Muscle of leg (tissue), 16 donors: ENCODE measurements around the gene RANBP9. TPM values are rescaled to one million over a fixed set of nuclear protein-coding genes. Genes with fewer than 3 reads are reported as not detected.

Experiments
- DNase-seq: peaks from one replicate; pipeline ENCODE4 v3.0.0; 2013
- H3K27ac ChIP-seq: one replicate; pipeline ENCODE4 v1.5.1; 2013; ENCODE audit warnings: mild to moderate bottlenecking, low read length, control low read depth
- H3K27me3 ChIP-seq: one replicate; pipeline ENCODE4 v1.6.1; 2013; ENCODE audit warnings: low read length; ENCODE audit not compliant: control insufficient read depth, insufficient read depth
- H3K36me3 ChIP-seq: one replicate; pipeline ENCODE4 v1.6.1; 2013; ENCODE audit warnings: low read length; ENCODE audit not compliant: control insufficient read depth, insufficient read depth
- H3K4me1 ChIP-seq: one replicate; pipeline ENCODE4 v1.6.1; 2013; ENCODE audit warnings: low read length; ENCODE audit not compliant: control insufficient read depth, insufficient read depth
- H3K4me3 ChIP-seq: one replicate; pipeline ENCODE4 v1.5.1; 2013; ENCODE audit warnings: low read length, control low read depth
- H3K9me3 ChIP-seq: replicated peaks from 2 replicates; pipeline ENCODE4 v1.6.1; 2013; ENCODE audit warnings: low read depth, low read length; ENCODE audit not compliant: control insufficient read depth
- WGBS: methylation state at CpG from one replicate; pipeline ENCODE4 v1.1.5; 2013; ENCODE audit warnings: missing lambda C conversion rate; ENCODE audit not compliant: insufficient coverage; 5-methylcytosine and 5-hydroxymethylcytosine counted together
- long read RNA-seq, 11 donors: transcript quantifications; one replicate each; lab custom pipeline, GENCODE V29; 2026
- polyA plus RNA-seq, 8 donors: library from polyadenylated mRNA; unstranded; fragments of 120-200 nt; gene quantifications; one replicate each; pipeline versions ENCODE4 v1.2.1 to v1.2.3, GENCODE V29; 2013; ENCODE audit warnings: inconsistent platforms in 1 of 8, low replicate concordance in 1 of 8; ENCODE audit not compliant: insufficient read length in 8 of 8, insufficient read depth in 1 of 8
- total RNA-seq: library from RNA; stranded (reverse); fragments of 120-200 nt; gene quantifications from one replicate; pipeline ENCODE4 v1.2.4, GENCODE V29; 2013

The RANBP9 gene
- total RNA-seq (23.4 TPM), polyA plus RNA-seq (10 to 100 TPM; 25.3 to 35.6 (median 28.1) TPM)
- long read RNA-seq, donor 1, partial matches to known transcripts, result 20 of 50 reads
- long read RNA-seq, donor 1, other reads (novel, unspliced or antisense), result 30 of 50 reads
- long read RNA-seq, donor 2, result 0 reads
- long read RNA-seq, donor 3, partial matches to known transcripts, result 0 of 6 reads
- long read RNA-seq, donor 3, other reads (novel, unspliced or antisense), result 0 of 6 reads
- long read RNA-seq, donor 4, partial matches to known transcripts, result 0 of 4 reads
- long read RNA-seq, donor 4, other reads (novel, unspliced or antisense), result 0 of 4 reads
- long read RNA-seq, donor 5, partial matches to known transcripts, result 0 of 6 reads
- long read RNA-seq, donor 5, other reads (novel, unspliced or antisense), result 0 of 6 reads
- long read RNA-seq, donor 6, partial matches to known transcripts, result 0 of 7 reads
- long read RNA-seq, donor 6, other reads (novel, unspliced or antisense), result 0 of 7 reads
- long read RNA-seq, donor 7, partial matches to known transcripts, result 0 of 3 reads
- long read RNA-seq, donor 7, other reads (novel, unspliced or antisense), result 0 of 3 reads
- long read RNA-seq, donor 8, partial matches to known transcripts, result 0 of 2 reads
- long read RNA-seq, donor 8, other reads (novel, unspliced or antisense), result 0 of 2 reads
- long read RNA-seq, donor 9, partial matches to known transcripts, result 0 of 3 reads
- long read RNA-seq, donor 9, other reads (novel, unspliced or antisense), result 0 of 3 reads
- long read RNA-seq, donor 10, partial matches to known transcripts, result 0 of 2 reads
- long read RNA-seq, donor 10, other reads (novel, unspliced or antisense), result 0 of 2 reads
- long read RNA-seq, donor 11, partial matches to known transcripts, result 0 of 2 reads
- long read RNA-seq, donor 11, other reads (novel, unspliced or antisense), result 0 of 2 reads

DNA sequence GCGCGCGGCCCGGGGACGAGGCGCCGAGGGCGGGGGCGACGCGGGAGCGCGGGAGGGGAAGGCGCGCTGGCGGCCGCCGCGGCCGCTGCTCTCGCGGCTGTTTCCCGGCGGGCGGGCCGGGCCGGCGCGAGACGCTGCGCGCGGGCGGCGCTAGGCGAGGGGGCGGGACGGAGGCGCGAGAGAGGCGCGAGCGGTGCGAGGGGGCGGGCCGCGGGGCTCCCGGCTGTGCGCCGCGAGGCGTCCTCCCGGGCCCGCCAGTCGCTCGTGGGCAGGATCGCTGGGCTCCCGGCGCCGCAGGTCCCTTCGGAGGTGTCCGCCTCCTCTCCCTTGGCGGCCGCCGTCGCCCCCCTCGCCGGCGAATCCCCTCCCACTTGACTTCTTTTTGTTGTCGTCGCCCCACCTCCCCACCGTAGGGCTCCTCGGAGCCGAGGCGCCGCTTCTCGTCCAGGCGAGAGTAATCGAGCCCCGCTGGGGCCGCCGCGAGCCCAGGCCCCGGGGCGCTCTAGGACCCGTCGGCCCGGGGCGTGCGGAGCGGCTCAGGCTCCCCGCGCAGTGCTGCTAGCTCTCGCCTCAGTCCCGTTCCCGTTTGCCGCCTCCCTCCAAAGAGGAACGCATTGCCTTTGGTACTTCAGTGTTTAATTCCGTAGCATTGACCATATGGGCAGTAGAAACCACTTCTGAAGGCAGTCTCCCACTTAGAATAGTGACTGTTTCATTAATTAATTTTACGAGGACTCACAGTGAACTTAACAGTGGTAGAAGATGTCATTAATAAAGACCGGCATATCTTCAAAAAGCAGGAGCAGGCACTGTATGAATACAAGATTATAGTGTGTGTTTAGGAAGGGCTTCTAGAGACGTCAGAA, at the start of gene RANBP9:
Gene RANBP9 (minus strand): TSS at position 103 of the 866 bp plus-strand sequence. CDS start 330 bp downstream, outside the sequence.
- H3K4me1 ChIP-seq, result peaks cover 11% of the 10 kb centered on the region
- peak within 1 kb of the TSS; percentile 84 for H3K4me3 ChIP-seq
- DNase-seq, result peak; percentile 97
- H3K9me3 ChIP-seq, result no peaks in the 10 kb centered on the region
- H3K27ac ChIP-seq, result peak within 1 kb of the TSS; percentile 95
- no peaks in the 10 kb centered on the region for H3K36me3 ChIP-seq
- no peaks in the 10 kb centered on the region for H3K27me3 ChIP-seq
- under 1% methylated on average over 95 of the region's 102 CpGs for WGBS

- DNase-seq, result peak; percentile 93
- Histone ChIP-seq H3K4me3 (no peak overlapping the region), H3K27me3 (no peaks in the 10 kb centered on the region), H3K9me3 (peaks cover 2% of the 10 kb centered on the region), H3K4me1 (peaks cover 5% of the 10 kb centered on the region), H3K27ac (peak overlapping the region; percentile 72), H3K36me3 (no peaks in the 10 kb centered on the region)
- 22% methylated on average over 6 of the region's 11 CpGs for WGBS
Observed at GRCh38 chr6:13760307-13761304, 49.0 kb upstream of the RANBP9 start.

DNA sequence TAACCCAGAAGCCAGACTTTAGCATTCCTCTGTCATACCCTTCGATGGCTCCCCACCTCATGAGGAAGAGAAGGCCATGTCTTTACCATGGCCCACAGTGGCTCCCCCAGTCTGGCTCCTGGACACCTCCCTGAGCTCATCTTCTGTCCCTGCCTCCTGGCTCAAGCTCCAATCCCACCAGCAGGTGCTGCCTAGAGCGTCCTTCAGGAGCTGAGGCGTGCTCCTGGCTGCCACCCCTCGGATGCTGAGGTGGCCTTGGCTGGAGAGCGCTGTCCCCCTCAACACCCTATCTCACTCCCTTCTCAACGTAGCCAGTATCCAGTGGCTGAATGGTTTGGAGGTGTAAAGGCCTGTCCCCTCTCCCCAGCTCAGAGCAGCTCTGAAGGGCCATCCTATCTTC, 47.4 kb upstream of the RANBP9 start:
- no peak overlapping the region for H3K4me3 ChIP-seq
- no peaks in the 10 kb centered on the region for H3K27me3 ChIP-seq
- H3K4me1 ChIP-seq, result peaks cover 5% of the 10 kb centered on the region
- no peak for DNase-seq
- 92% methylated on average over 2 of the region's 6 CpGs for WGBS
- no peak overlapping the region for H3K27ac ChIP-seq
- no peaks in the 10 kb centered on the region for H3K36me3 ChIP-seq
- peaks cover under 1% of the 10 kb centered on the region for H3K9me3 ChIP-seq

GRCh38 chr6:13754644-13755043, 43.0 kb upstream of the RANBP9 start:
- WGBS, result no CpG with 5 or more reads among the region's 2 CpGs
- Histone ChIP-seq H3K4me1 (no peaks in the 10 kb centered on the region), H3K4me3 (no peak overlapping the region), H3K9me3 (no peaks in the 10 kb centered on the region), H3K36me3 (no peaks in the 10 kb centered on the region), H3K27ac (peak overlapping the region; percentile 62), H3K27me3 (no peaks in the 10 kb centered on the region)
- no peak for DNase-seq

DNA sequence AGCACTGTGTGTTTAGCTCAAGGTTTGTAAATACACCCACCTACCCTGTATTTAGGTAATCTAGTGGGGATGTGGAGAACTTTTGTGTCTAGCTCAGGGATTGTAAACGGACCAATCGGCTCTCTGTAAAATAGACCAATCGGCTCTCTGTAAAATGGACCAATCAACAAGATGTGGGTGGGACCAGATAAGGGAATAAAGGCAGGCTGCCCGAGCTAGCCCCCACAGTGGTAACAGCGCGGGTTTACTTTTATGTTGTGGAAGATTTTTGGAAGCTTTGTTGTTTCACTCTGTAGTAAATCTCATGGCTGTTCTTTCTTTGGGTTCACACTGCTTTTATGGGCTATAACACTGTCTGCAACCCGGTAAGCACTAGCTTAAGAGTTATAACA, 32.1 kb upstream of the RANBP9 start:
- WGBS, result 97% methylated on average over 5 of the region's 7 CpGs

GRCh38 chr6:13742961-13743735, 31.5 kb upstream of the RANBP9 start:
- H3K4me3 ChIP-seq, result no peak overlapping the region
- H3K36me3 ChIP-seq, result no peaks in the 10 kb centered on the region

More for the DNA sequence above, 32.1 kb upstream of the RANBP9 start:
- H3K27ac ChIP-seq, result no peak overlapping the region
- H3K27me3 ChIP-seq, result no peaks in the 10 kb centered on the region
- DNase-seq, result no peak
- H3K36me3 ChIP-seq, result no peaks in the 10 kb centered on the region
- no peak overlapping the region for H3K4me3 ChIP-seq
- H3K9me3 ChIP-seq, result no peaks in the 10 kb centered on the region
- no peaks in the 10 kb centered on the region for H3K4me1 ChIP-seq

DNA sequence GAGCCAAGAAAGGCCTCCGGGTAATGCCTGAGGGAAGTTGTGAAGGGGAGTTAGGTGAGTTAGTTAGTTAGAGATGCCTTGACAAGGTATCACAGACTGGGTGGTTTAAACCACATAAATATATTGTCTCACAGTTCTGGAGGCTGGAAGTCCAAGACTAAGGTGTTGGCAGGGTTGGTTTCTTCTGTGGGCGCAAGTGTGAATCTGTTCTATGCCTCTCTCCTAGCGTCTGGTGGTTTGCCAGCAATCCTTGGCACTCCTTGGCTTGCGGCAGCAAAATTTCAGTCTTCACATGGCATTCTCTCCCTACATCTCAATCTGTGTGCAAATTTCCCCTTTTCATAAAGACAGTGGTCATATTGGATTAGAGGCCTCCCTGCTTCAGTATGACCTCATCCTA, 29.7 kb upstream of the RANBP9 start:
- Histone ChIP-seq H3K27ac (no peak overlapping the region), H3K9me3 (no peaks in the 10 kb centered on the region), H3K27me3 (no peaks in the 10 kb centered on the region), H3K4me1 (no peaks in the 10 kb centered on the region), H3K4me3 (no peak overlapping the region), H3K36me3 (no peaks in the 10 kb centered on the region)
- no peak for DNase-seq
- WGBS, result 90% methylated on average over 2 of the region's 4 CpGs

More at GRCh38 chr6:13742961-13743735, 31.5 kb upstream of the RANBP9 start:
- no peaks in the 10 kb centered on the region for H3K27me3 ChIP-seq
- no peaks in the 10 kb centered on the region for H3K4me1 ChIP-seq
- DNase-seq, result no peak
- H3K27ac ChIP-seq, result no peak overlapping the region
- no peaks in the 10 kb centered on the region for H3K9me3 ChIP-seq
- 61% methylated on average over 49 of the region's 56 CpGs for WGBS

DNA sequence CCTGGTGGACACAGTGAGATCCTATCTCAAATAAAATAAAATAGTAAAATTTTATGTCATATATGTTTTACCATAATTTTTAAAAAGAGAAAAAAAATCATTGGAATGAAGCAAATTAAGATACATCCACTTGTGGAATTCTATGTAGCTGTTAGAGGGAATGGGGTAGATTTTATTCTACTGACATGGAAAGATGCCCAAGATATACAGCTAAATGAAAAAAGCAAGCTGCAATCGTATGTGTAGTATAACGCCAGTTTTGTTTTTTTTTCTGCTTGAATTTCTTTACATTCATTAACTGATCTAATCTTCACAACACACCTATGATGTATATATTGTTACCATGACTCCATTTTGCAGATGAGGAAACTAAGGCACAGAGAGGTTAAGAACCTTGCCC, 23.4 kb upstream of the RANBP9 start:
- Histone ChIP-seq H3K9me3 (no peaks in the 10 kb centered on the region), H3K4me3 (no peak overlapping the region), H3K27ac (no peak overlapping the region), H3K36me3 (no peaks in the 10 kb centered on the region), H3K4me1 (peaks cover 2% of the 10 kb centered on the region), H3K27me3 (no peaks in the 10 kb centered on the region)
- DNase-seq, result no peak
- no CpG with 5 or more reads among the region's 2 CpGs for WGBS
